ENCODE results near the gene CCNK.

The CCNK gene

GRCh38 chr14:99546234-99546879, 65.1 kb downstream of the CCNK start:
- no peak for DNase-seq (ENCODE audit: low read depth)
- TF ChIP-seq POLR2A (IDR thresholded peaks at IDR 0.05; ENCODE audit: extremely low read depth, insufficient read length) = no peak
- TF ChIP-seq, protein P1, sequence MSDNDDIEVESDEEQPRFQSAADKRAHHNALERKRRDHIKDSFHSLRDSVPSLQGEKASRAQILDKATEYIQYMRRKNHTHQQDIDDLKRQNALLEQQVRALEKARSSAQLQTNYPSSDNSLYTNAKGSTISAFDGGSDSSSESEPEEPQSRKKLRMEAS (IDR thresholded peaks at IDR 0.05; ENCODE audit: low read depth, low read length) = no peak
- TF ChIP-seq MYC (IDR thresholded peaks at IDR 0.05; ENCODE audit: low read depth, low read length) = no peak
- TF ChIP-seq, protein P2, sequence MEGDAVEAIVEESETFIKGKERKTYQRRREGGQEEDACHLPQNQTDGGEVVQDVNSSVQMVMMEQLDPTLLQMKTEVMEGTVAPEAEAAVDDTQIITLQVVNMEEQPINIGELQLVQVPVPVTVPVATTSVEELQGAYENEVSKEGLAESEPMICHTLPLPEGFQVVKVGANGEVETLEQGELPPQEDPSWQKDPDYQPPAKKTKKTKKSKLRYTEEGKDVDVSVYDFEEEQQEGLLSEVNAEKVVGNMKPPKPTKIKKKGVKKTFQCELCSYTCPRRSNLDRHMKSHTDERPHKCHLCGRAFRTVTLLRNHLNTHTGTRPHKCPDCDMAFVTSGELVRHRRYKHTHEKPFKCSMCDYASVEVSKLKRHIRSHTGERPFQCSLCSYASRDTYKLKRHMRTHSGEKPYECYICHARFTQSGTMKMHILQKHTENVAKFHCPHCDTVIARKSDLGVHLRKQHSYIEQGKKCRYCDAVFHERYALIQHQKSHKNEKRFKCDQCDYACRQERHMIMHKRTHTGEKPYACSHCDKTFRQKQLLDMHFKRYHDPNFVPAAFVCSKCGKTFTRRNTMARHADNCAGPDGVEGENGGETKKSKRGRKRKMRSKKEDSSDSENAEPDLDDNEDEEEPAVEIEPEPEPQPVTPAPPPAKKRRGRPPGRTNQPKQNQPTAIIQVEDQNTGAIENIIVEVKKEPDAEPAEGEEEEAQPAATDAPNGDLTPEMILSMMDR (IDR thresholded peaks at IDR 0.05; ENCODE audit: low read depth, low read length) = no peak
- H3K4me3 ChIP-seq (ENCODE audit: low read depth, low read length) = no peak overlapping the region

GRCh38 chr14:99548255-99548654, 67.0 kb downstream of the CCNK start:
- H3K4me3 ChIP-seq (ENCODE audit: low read depth, low read length) = no peak overlapping the region
- no peak for DNase-seq (ENCODE audit: low read depth)
- no peak for TF ChIP-seq MYC (IDR thresholded peaks at IDR 0.05; ENCODE audit: low read depth, low read length)
- TF ChIP-seq, protein P2 (IDR thresholded peaks at IDR 0.05; ENCODE audit: low read depth, low read length) = no peak
- no peak for TF ChIP-seq POLR2A (IDR thresholded peaks at IDR 0.05; ENCODE audit: extremely low read depth, insufficient read length)
- TF ChIP-seq, protein P1 (IDR thresholded peaks at IDR 0.05; ENCODE audit: low read depth, low read length) = no peak

GRCh38 chr14:99548871-99549515, 67.8 kb downstream of the CCNK start:
- no peak for DNase-seq (ENCODE audit: low read depth)
- TF ChIP-seq POLR2A (IDR thresholded peaks at IDR 0.05; ENCODE audit: extremely low read depth, insufficient read length) = no peak
- TF ChIP-seq, protein P2 (IDR thresholded peaks at IDR 0.05; ENCODE audit: low read depth, low read length) = no peak
- TF ChIP-seq, protein P1 (IDR thresholded peaks at IDR 0.05; ENCODE audit: low read depth, low read length) = no peak
- no peak for TF ChIP-seq MYC (IDR thresholded peaks at IDR 0.05; ENCODE audit: low read depth, low read length)
- no peak overlapping the region for H3K4me3 ChIP-seq (ENCODE audit: low read depth, low read length)

DNA sequence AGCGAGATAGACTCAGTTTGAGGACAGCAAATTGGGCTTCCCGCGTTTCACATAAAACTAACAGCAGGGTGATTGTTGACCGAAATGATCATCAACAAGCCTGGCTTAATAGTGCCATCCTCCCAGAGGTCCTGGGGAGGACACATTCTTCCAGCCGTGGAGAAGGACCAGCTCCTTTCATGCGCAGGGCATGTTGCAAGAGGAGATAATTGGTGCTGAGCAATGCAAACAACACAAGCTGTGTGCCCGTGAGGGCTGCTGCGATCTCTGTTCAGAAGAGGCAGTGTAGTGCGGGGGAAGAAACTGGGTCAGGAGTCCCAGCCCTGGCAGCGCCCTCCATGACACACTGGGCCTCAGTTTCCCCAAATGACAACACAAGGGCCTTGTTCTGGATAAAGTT, 68.5 kb downstream of the CCNK start:
- H3K4me3 ChIP-seq (ENCODE audit: low read depth, low read length) = no peak overlapping the region
- TF ChIP-seq, protein P1 (IDR thresholded peaks at IDR 0.05; ENCODE audit: low read depth, low read length) = no peak
- TF ChIP-seq MYC (IDR thresholded peaks at IDR 0.05; ENCODE audit: low read depth, low read length) (no peak), POLR2A (IDR thresholded peaks at IDR 0.05; ENCODE audit: extremely low read depth, insufficient read length) (no peak)
- TF ChIP-seq, protein P2 (IDR thresholded peaks at IDR 0.05; ENCODE audit: low read depth, low read length) = no peak
- no peak for DNase-seq (ENCODE audit: low read depth)

- H3K4me3 ChIP-seq (ENCODE audit: low read depth, low read length) = no peak overlapping the region
- TF ChIP-seq, protein P2 (IDR thresholded peaks at IDR 0.05; ENCODE audit: low read depth, low read length) = no peak
- no peak for TF ChIP-seq POLR2A (IDR thresholded peaks at IDR 0.05; ENCODE audit: extremely low read depth, insufficient read length)
- TF ChIP-seq, protein P1 (IDR thresholded peaks at IDR 0.05; ENCODE audit: low read depth, low read length) = no peak
- DNase-seq (ENCODE audit: low read depth) = no peak
These were observed 69.3 kb downstream of the CCNK start for GRCh38 chr14:99550387-99550992.

All from NB4 (cell line).